Measurements from ENCODE around the gene NAP1L5. TPM values are rescaled to one million over a fixed set of nuclear protein-coding genes. Genes with fewer than 3 reads are reported as not detected.

The NAP1L5 gene
- total RNA-seq, 2 experiments from 2014 or later, result 0.29 to 0.57 TPM

DNA sequence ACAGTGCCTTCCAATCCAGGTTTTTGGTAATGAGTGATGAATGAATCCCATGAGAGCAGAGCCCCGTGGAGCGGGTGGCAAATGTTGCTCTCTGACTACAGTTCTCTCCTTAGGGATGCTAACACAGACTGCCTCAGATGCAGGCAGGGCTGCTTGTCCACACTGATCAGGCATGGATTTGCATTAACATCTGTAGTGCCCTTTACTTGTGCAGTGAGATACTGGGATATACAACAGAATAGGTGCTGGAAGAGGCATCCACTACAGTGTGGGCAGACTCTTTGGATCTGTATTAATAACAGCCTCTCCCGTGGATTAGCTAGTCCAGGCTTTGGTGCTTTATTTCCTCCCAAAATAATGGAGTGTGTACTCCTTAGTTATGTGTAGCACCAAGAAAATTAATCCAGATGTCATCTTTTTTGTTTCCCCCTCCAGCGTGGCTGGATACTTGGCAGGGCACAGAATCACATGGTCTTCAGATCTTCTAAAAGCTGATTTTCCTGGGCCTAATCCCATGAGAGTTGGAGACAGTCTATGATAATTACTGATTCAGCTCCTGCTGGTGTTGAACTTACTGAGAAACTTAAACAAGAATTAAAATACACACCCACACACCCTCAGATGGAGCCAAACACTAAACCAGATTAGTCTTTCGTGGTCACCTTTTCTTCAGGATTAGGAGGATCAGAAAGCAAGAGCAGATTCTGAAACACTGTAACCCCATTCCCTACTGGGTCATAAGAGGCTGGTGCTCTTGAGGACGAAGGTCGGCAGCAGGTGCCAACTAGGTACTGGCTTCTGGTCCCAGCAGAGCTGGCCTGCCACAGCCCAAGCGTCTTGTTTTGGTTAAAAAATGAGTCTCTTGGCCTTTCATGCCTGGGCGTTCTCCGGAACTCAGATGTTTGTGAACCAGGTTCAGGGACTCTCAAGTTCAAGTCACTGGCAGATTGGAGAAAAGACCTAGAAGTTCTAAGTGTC, 23.1 kb upstream of the NAP1L5 start:
- no peak overlapping the region for H3K27ac ChIP-seq (ENCODE audit: low read depth, low read length, poor library complexity, severe bottlenecking)
- BruUV-seq (replicated peaks), result no TSS peak
- TF ChIP-seq, protein P1, sequence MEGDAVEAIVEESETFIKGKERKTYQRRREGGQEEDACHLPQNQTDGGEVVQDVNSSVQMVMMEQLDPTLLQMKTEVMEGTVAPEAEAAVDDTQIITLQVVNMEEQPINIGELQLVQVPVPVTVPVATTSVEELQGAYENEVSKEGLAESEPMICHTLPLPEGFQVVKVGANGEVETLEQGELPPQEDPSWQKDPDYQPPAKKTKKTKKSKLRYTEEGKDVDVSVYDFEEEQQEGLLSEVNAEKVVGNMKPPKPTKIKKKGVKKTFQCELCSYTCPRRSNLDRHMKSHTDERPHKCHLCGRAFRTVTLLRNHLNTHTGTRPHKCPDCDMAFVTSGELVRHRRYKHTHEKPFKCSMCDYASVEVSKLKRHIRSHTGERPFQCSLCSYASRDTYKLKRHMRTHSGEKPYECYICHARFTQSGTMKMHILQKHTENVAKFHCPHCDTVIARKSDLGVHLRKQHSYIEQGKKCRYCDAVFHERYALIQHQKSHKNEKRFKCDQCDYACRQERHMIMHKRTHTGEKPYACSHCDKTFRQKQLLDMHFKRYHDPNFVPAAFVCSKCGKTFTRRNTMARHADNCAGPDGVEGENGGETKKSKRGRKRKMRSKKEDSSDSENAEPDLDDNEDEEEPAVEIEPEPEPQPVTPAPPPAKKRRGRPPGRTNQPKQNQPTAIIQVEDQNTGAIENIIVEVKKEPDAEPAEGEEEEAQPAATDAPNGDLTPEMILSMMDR (conservative IDR thresholded peaks at IDR 0.05; ENCODE audit: low read length), result no peak
- TF ChIP-seq EZH2phosphoT487 (IDR thresholded peaks at IDR 0.05; ENCODE audit: borderline replicate concordance, low read depth, low read length), result no peak
- intact Hi-C loops (cut with micrococcal nuclease; ENCODE audit: unreplicated experiment), result no loop called here
- CTCF ChIA-PET (ENCODE audit: unreplicated experiment), result interaction anchor here (0.5 kb wide), 1 partner anchor 567 kb away, joined by 3 read pairs; no protein-coding TSS in a partner anchor
- H3K36me3 ChIP-seq (ENCODE audit: insufficient read depth, low read length), result no peaks in the 10 kb centered on the region
- H3K9me3 ChIP-seq (ENCODE audit: low read length), result 0 out of 2 replicates have a peak, but pooled peaks cover 11% of the 10 kb centered on the region
- no peak overlapping the region for H2AFZ ChIP-seq (ENCODE audit: low read length)
- POLR2A ChIA-PET, result no interaction called here
- no peaks in the 10 kb centered on the region for H3K9me2 ChIP-seq (ENCODE audit: insufficient read depth, low read length)
- H3K4me2 ChIP-seq (ENCODE audit: low read length), result no peak overlapping the region
- no peak overlapping the region for H3K4me3 ChIP-seq (ENCODE audit: low read depth, low read length, poor library complexity, severe bottlenecking)
- no peaks in the 10 kb centered on the region for H4K20me1 ChIP-seq (ENCODE audit: insufficient read depth, low read length)
- H3K79me2 ChIP-seq (ENCODE audit: insufficient read depth, low read depth, low read length), result no peaks in the 10 kb centered on the region
- no peaks in the 10 kb centered on the region for H3K4me1 ChIP-seq (ENCODE audit: insufficient read depth, low read length, poor library complexity, severe bottlenecking)
- DNase-seq (ENCODE audit: low spot score), result no peak

GRCh38 chr4:88719381-88719780, 21.8 kb upstream of the NAP1L5 start:
- Histone ChIP-seq H3K9me2 (ENCODE audit: insufficient read depth, low read length) (no peaks in the 10 kb centered on the region), H3K36me3 (ENCODE audit: insufficient read depth, low read length) (no peaks in the 10 kb centered on the region), H3K79me2 (ENCODE audit: insufficient read depth, low read depth, low read length) (no peaks in the 10 kb centered on the region), H2AFZ (ENCODE audit: low read length) (no peak overlapping the region), H3K9me3 (ENCODE audit: low read length) (0 out of 2 replicates have a peak, but pooled peaks cover 11% of the 10 kb centered on the region), H4K20me1 (ENCODE audit: insufficient read depth, low read length) (no peaks in the 10 kb centered on the region), H3K27ac (ENCODE audit: low read depth, low read length, poor library complexity, severe bottlenecking) (no peak overlapping the region), H3K4me3 (ENCODE audit: low read depth, low read length, poor library complexity, severe bottlenecking) (no peak overlapping the region), H3K4me1 (ENCODE audit: insufficient read depth, low read length, poor library complexity, severe bottlenecking) (no peaks in the 10 kb centered on the region), H3K4me2 (ENCODE audit: low read length) (no peak overlapping the region)
- ChIA-PET POLR2A (no interaction called here), CTCF (ENCODE audit: unreplicated experiment) (no interaction called here)
- TF ChIP-seq, protein P1 (conservative IDR thresholded peaks at IDR 0.05; ENCODE audit: low read length), result no peak
- no peak for TF ChIP-seq EZH2phosphoT487 (IDR thresholded peaks at IDR 0.05; ENCODE audit: borderline replicate concordance, low read depth, low read length)
- intact Hi-C loops (cut with micrococcal nuclease; ENCODE audit: unreplicated experiment), result no loop called here
- no TSS peak for BruUV-seq (replicated peaks)
- no peak for DNase-seq (ENCODE audit: low spot score)

DNA sequence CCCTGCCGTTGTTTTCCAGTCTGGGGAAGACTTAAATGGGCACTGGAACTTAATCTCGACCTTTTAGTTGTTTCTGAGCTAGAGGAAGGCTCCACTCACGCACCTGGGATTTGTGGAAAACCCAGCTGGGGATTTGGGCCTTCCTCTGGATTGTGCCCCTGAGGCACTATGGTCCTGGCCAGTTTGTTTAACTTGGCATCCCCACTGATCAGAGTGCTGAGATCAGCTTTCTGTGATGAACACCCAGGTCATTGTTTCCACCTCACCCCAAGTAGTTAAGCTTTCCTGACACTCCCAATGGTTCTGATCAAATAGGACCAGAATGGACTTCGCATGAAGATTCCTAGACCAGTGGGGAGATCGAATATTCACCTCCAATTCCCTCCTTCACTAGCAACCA, 20.5 kb upstream of the NAP1L5 start:
- H3K4me1 ChIP-seq (ENCODE audit: insufficient read depth, low read length, poor library complexity, severe bottlenecking), result no peaks in the 10 kb centered on the region
- intact Hi-C loops (cut with micrococcal nuclease; ENCODE audit: unreplicated experiment), result no loop called here
- H3K36me3 ChIP-seq (ENCODE audit: insufficient read depth, low read length), result no peaks in the 10 kb centered on the region
- no peak overlapping the region for H2AFZ ChIP-seq (ENCODE audit: low read length)
- DNase-seq (ENCODE audit: low spot score), result no peak
- H3K4me3 ChIP-seq (ENCODE audit: low read depth, low read length, poor library complexity, severe bottlenecking), result no peak overlapping the region
- no peak overlapping the region for H3K4me2 ChIP-seq (ENCODE audit: low read length)
- no peaks in the 10 kb centered on the region for H3K9me2 ChIP-seq (ENCODE audit: insufficient read depth, low read length)
- no TSS peak for BruUV-seq (replicated peaks)
- CTCF ChIA-PET (ENCODE audit: unreplicated experiment), result no interaction called here
- POLR2A ChIA-PET, result no interaction called here
- 0 out of 2 replicates have a peak, but pooled peaks cover 11% of the 10 kb centered on the region for H3K9me3 ChIP-seq (ENCODE audit: low read length)
- H3K27ac ChIP-seq (ENCODE audit: low read depth, low read length, poor library complexity, severe bottlenecking), result no peak overlapping the region
- TF ChIP-seq, protein P1 (conservative IDR thresholded peaks at IDR 0.05; ENCODE audit: low read length), result no peak
- TF ChIP-seq EZH2phosphoT487 (IDR thresholded peaks at IDR 0.05; ENCODE audit: borderline replicate concordance, low read depth, low read length), result no peak
- H4K20me1 ChIP-seq (ENCODE audit: insufficient read depth, low read length), result no peaks in the 10 kb centered on the region
- no peaks in the 10 kb centered on the region for H3K79me2 ChIP-seq (ENCODE audit: insufficient read depth, low read depth, low read length)
